Measurements from ENCODE around the gene TGM1. TPM values are rescaled to one million over a fixed set of nuclear protein-coding genes. Genes with fewer than 3 reads are reported as not detected.
"Not testable (repeated sequence)": the region's sequence is repeated elsewhere in the genome, so short reads cannot be mapped to it uniquely, and the experiment has no call there.

The TGM1 gene
- total RNA-seq, 2 experiments from 2014 or later = 2.6 to 3.2 TPM

GRCh38 chr14:24232121-24232644, 30.8 kb downstream of the TGM1 start, which contains the start of gene NEDD8:
NEDD8 (minus strand) TSS chr14:24232367; CDS start chr14:24232267, 100 bp downstream.
- POLR2A ChIA-PET = interaction anchor here (1.3 kb wide), 1 partner anchor 10 kb away, joined by 9 read pairs; the partner anchor contains the start of gene TINF2
- CTCF ChIA-PET = interaction anchor here (1.9 kb wide), 1 partner anchor 71 kb away, joined by 4 read pairs; the partner anchor contains the start of gene IRF9

DNA sequence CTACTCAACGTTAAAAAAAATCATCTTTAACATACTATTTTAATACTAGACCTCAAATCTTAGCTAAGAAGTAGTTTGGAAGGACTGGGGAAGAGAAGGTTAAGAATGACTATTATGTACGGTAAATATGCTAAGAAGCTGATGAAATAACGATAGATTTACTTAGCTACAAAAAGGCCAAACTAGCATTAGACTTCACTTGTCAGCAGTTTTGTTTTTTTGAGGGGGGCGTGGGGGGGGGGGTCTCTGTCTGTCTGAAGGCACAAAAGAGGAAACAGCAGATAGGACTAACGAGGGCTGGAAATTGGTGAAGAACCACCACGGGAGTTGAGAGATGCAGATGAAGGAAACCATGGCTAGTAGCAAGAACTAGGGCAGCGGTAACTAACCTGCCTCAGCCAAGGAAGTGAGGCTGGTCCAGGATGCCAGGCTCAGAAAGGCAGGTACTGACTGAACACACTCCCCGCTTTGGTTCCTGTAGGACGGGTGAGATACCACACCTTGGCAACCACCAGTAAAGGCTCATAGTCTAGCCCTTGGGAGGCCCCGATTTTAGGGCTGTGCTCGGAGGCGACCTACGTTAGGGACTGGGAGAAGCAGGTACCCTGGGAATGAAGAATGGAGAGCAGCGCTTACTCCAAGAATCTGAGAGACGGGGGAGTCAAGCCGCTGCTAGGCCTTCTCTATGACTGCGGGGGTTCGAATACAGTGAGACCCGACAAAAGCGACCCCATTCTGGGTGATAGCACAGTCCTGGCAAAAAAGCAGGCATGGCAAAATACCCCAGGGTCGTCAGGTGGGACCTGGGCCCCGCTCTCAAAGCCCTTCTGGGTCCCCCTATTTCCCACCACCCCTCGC, 31.5 kb downstream of the TGM1 start:
- ChIA-PET POLR2A (interaction anchor here (0.6 to 1.0 kb wide), 3 partner anchors 11 to 210 kb away, joined by 3 to 10 read pairs (median 4); partner anchors contain the start of gene TINF2), CTCF (interaction anchor here (0.9 to 1.6 kb wide), 4 partner anchors 11 to 70 kb away, joined by 3 to 5 read pairs (median 3); partner anchors contain the start of genes CHMP4A, IRF9 and TINF2)

GRCh38 chr14:24228902-24229301, 34.1 kb downstream of the TGM1 start:
- ChIA-PET CTCF (interaction anchor here (0.6 to 0.9 kb wide), 3 partner anchors 13 to 203 kb away, joined by 3 to 5 read pairs (median 4); partner anchors contain the start of gene MDP1), POLR2A (interaction anchor here (0.6 to 0.7 kb wide), 2 partner anchors 9 to 43 kb away, joined by 5 to 7 read pairs; partner anchors contain the start of gene RABGGTA)

DNA sequence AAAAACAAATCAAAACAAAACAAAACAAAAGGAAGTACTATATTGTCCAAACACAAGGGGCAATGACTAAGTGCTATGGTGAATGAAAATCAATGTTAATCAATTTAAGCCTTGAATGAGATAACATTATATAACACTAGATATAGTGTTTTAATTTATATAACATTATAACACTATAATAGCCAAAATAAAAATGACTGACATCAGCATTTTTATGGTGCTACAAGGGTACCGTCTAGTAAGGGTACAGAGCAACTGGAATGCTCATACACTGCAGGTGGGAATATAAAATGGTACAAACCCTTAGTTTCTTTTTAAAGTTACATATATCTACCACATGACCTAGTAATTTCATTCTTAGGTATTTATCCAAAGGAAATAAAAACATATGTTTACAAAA, 36.5 kb downstream of the TGM1 start:
- ChIA-PET POLR2A (no interaction called here), CTCF (interaction anchor here (0.7 kb wide), 1 partner anchor 20 kb away, joined by 4 read pairs; no protein-coding TSS in a partner anchor)

GRCh38 chr14:24224618-24225071, 38.3 kb downstream of the TGM1 start:
- ChIA-PET CTCF (interaction anchor here (0.6 to 1.4 kb wide), 2 partner anchors 84 to 129 kb away, joined by 4 read pairs; no protein-coding TSS in a partner anchor), POLR2A (no interaction called here)

- POLR2A ChIA-PET = not testable (repeated sequence)
- CTCF ChIA-PET = interaction anchor here (0.8 kb wide), 1 partner anchor 9 kb away, joined by 3 read pairs; no protein-coding TSS in a partner anchor
Measured at GRCh38 chr14:24222987-24223386, 40.0 kb downstream of the TGM1 start.

- CTCF ChIA-PET = interaction anchor here (0.9 to 1.9 kb wide), 2 partner anchors 23 to 77 kb away, joined by 3 to 8 read pairs; partner anchors contain the start of gene TINF2
- POLR2A ChIA-PET = interaction anchor here (0.6 kb wide), 1 partner anchor 10 kb away, joined by 9 read pairs; no protein-coding TSS in a partner anchor
Measured at GRCh38 chr14:24219521-24219920, 43.5 kb downstream of the TGM1 start.

DNA sequence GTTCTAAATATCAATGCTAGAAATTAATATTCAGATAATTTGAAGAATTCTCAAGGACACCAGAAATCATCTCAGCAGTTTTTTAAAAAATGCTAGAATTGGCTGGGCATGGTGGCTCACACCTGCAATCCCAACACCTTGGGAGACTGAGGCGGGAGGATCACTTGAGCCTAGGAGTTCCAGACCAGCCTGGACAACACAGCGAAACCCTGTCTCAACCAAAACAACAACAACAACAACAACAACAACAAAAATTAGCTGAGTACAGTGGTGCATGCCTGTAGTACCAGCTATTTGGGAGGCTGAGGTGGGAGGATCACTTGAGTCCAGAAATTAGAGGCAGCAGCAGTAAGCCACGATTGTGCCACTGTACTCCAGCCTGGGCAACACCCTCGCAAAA, 43.9 kb downstream of the TGM1 start:
- POLR2A ChIA-PET = interaction anchor here (0.6 kb wide), 1 partner anchor 10 kb away, joined by 9 read pairs; no protein-coding TSS in a partner anchor
- CTCF ChIA-PET = interaction anchor here (1.9 kb wide), 1 partner anchor 24 kb away, joined by 8 read pairs; the partner anchor contains the start of gene TINF2

- POLR2A ChIA-PET = not testable (repeated sequence)
- CTCF ChIA-PET = interaction anchor here (1.6 to 3.3 kb wide), 2 partner anchors 25 to 28 kb away, joined by 5 to 16 read pairs; partner anchors contain the start of genes IPO4 and TINF2
Measured at GRCh38 chr14:24216876-24217275, 46.1 kb downstream of the TGM1 start.

DNA sequence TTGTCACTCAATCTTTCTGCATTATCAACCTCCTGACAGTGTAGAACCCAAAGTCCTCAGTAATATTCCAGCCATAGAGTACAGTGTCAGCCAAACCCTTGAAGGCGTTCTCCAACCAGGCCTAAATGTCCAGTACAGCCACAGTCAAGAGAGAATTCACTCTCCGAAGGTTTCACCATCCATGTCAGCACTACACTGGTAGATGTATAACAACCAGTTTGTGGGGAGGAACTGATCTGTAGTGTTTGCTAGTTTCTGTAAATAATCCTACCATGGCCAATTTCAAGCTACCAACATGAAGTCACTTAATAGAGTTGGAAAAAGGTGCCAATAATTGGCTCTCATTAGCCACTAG, 46.7 kb downstream of the TGM1 start:
- CTCF ChIA-PET = interaction anchor here (0.9 to 3.3 kb wide), 14 partner anchors 9 to 215 kb away, joined by 3 to 16 read pairs (median 5); partner anchors contain the start of genes CIDEB, IPO4, TINF2 and TM9SF1
- POLR2A ChIA-PET = interaction anchor here (0.5 to 2.0 kb wide), 3 partner anchors 20 to 126 kb away, joined by 3 to 18 read pairs (median 9); partner anchors contain the start of genes TINF2 and TM9SF1

GRCh38 chr14:24215495-24216344, 47.3 kb downstream of the TGM1 start, which contains the start of gene MDP1:
MDP1 (minus strand) TSS chr14:24216066; CDS start chr14:24215955, 111 bp downstream.
- CTCF ChIA-PET = interaction anchor here (0.9 to 3.3 kb wide), 14 partner anchors 9 to 216 kb away, joined by 3 to 16 read pairs (median 5); partner anchors contain the start of genes CIDEB, IPO4, TINF2 and TM9SF1
- POLR2A ChIA-PET = interaction anchor here (0.5 to 2.0 kb wide), 4 partner anchors 20 to 142 kb away, joined by 3 to 18 read pairs (median 7); partner anchors contain the start of genes TINF2 and TM9SF1

GRCh38 chr14:24213866-24214662, 48.9 kb downstream of the TGM1 start:
- POLR2A ChIA-PET = interaction anchor here (0.7 to 2.3 kb wide), 13 partner anchors 11 to 120 kb away, joined by 3 to 24 read pairs (median 7); partner anchors contain the start of genes DHRS1, IRF9, NOP9 and NRL
- CTCF ChIA-PET = interaction anchor here (0.6 to 3.3 kb wide), 10 partner anchors 9 to 216 kb away, joined by 3 to 16 read pairs (median 4); partner anchors contain the start of genes CBLN3, CIDEB, IRF9 and KHNYN

DNA sequence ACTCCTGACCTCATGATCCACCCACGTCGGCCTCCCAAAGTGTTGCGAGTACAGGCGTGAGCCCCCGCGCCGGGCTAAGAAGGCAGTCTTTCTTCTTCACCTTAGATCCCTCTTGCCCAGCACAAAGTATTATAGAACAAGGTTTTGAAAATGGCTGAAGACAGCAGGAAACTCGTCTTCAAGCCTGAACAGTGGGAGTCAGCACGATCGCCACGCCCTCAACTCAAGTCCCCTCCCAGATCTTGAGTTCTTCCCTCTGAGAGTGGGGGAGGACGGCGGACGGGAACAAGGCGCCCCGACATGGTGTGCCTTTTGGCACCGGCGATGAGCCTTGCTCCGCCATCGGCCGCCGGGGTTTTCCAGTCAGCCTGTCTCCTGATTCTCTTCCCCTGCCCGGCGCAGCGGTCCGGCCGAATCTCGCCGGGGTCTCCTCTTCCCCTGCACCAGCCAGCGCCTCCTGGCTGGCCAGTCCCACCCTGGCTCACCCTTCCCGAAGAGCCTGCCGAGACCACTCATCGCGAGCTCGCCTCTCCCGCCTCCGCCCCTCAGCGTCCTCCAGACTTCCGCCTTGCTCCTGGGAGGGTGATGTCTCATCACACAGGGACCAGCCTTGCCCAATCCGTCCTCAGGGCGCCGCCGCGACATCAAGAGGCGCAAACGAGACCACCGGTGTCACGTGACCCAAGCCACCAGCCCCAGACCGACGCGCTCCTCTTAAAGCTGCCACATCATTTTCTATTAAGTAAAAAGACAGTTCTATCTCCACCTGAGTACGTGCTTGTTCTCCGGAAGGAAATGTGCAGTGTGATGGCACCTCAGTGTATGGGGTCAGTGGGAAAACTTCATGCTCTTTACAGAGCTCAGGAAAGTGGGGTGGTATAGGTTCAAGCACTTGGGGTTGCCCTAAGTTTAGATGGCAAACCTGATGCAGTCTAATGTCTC, 49.8 kb downstream of the TGM1 start, which contains the start of gene CHMP4A:
TSS of gene CHMP4A (minus strand) at position 565 of the 942 bp plus-strand sequence. CDS start at position 516, 49 bp downstream.
- ChIA-PET CTCF (interaction anchor here (0.6 to 3.1 kb wide), 13 partner anchors 10 to 995 kb away, joined by 3 to 15 read pairs (median 4); partner anchors contain the start of genes CBLN3, CIDEB, IRF9 and KHNYN), POLR2A (interaction anchor here (0.7 to 2.3 kb wide), 12 partner anchors 10 to 119 kb away, joined by 3 to 24 read pairs (median 4); partner anchors contain the start of genes DHRS1, IRF9, NOP9 and NRL)

GRCh38 chr14:24211311-24211710, 51.7 kb downstream of the TGM1 start:
- ChIA-PET POLR2A (interaction anchor here (0.6 to 1.2 kb wide), 2 partner anchors 8 to 49 kb away, joined by 3 read pairs; no protein-coding TSS in a partner anchor), CTCF (interaction anchor here (1.2 to 2.3 kb wide), 4 partner anchors 11 to 97 kb away, joined by 3 to 9 read pairs (median 4); partner anchors contain the start of genes CIDEB, IRF9 and TM9SF1)

- POLR2A ChIA-PET = interaction anchor here (0.5 to 1.0 kb wide), 3 partner anchors 12 to 25 kb away, joined by 3 to 5 read pairs (median 3); partner anchors contain the start of gene TM9SF1
- CTCF ChIA-PET = interaction anchor here (1.0 to 1.6 kb wide), 2 partner anchors 55 to 99 kb away, joined by 3 read pairs; no protein-coding TSS in a partner anchor
Measured at GRCh38 chr14:24207625-24208024, 55.4 kb downstream of the TGM1 start.
